Measurements from ENCODE around the gene TEC. TPM values are rescaled to one million over a fixed set of nuclear protein-coding genes. Genes with fewer than 3 reads are reported as not detected.
A peak's percentile ranks its signal among the peaks of the same experiment; 100 is the strongest.

Gene TEC
- total RNA-seq, 2 experiments from 2014 or later = 3.6 to 4.2 TPM

DNA sequence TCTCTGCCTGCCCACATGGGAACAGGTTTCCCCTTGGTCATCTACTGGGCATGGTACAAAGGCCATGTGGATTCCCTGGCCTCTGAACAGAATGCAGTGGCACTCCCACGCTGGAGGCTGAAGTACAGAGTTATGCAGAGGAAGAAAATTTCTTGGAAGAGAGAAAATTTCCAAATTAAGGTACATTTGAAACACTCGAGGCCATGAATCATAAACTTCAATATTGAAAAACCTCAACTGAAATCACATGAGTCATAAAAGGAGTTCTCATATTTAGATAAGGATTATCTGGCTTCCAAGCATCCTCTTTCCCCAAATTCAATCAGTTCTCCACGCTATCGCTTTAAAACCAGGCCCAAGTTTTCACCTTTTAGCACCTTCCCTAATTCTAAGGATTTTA lies 107.5 kb downstream of the TEC start:
- Mint-ChIP-seq H3K9me3 (peaks cover 3% of the 10 kb centered on the region), H3K27me3 (no peaks in the 10 kb centered on the region), H3K36me3 (ENCODE audit: low read depth) (peaks cover 20% of the 10 kb centered on the region), H3K27ac (no peak overlapping the region), H3K4me1 (ENCODE audit: low read depth) (peaks cover 29% of the 10 kb centered on the region), H3K4me3 (no peak overlapping the region)
- TF ChIP-seq, protein P1, sequence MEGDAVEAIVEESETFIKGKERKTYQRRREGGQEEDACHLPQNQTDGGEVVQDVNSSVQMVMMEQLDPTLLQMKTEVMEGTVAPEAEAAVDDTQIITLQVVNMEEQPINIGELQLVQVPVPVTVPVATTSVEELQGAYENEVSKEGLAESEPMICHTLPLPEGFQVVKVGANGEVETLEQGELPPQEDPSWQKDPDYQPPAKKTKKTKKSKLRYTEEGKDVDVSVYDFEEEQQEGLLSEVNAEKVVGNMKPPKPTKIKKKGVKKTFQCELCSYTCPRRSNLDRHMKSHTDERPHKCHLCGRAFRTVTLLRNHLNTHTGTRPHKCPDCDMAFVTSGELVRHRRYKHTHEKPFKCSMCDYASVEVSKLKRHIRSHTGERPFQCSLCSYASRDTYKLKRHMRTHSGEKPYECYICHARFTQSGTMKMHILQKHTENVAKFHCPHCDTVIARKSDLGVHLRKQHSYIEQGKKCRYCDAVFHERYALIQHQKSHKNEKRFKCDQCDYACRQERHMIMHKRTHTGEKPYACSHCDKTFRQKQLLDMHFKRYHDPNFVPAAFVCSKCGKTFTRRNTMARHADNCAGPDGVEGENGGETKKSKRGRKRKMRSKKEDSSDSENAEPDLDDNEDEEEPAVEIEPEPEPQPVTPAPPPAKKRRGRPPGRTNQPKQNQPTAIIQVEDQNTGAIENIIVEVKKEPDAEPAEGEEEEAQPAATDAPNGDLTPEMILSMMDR (IDR thresholded peaks at IDR 0.05) = no peak
- POLR2A ChIA-PET = no interaction called here
- CTCF ChIA-PET = no interaction called here
- ATAC-seq (peak; percentile 47), DNase-seq (no peak)
- intact Hi-C loops (cut with micrococcal nuclease) = no loop called here

DNA sequence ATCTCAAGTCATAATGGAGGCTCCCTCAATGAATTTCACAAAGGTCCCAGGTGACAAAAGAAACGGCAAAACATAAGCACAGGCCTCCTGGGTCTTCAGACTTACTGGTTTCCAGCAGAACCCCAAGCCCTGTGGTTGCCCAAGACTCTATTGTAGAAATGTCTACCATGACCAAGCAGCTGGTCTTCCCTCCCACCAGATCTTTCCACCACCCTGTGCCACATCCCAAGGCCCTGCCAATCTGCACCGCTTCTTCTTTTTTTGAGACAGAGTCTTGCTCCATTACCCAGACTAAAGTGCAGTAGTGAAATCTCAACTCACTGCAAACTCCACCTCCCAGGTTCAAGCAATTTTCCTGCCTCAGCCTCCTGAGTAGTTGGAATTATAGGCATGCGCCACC lies 112.4 kb downstream of the TEC start:
- intact Hi-C loops (cut with micrococcal nuclease) = no loop called here
- ATAC-seq (no peak), DNase-seq (no peak)
- H3K27ac Mint-ChIP-seq = no peak overlapping the region
- no peaks in the 10 kb centered on the region for H3K27me3 Mint-ChIP-seq
- H3K36me3 Mint-ChIP-seq (ENCODE audit: low read depth) = peaks cover 54% of the 10 kb centered on the region
- no peak overlapping the region for H3K4me3 Mint-ChIP-seq
- ChIA-PET CTCF (no interaction called here), POLR2A (no interaction called here)
- peaks cover 29% of the 10 kb centered on the region for H3K9me3 Mint-ChIP-seq
- peaks cover 15% of the 10 kb centered on the region for H3K4me1 Mint-ChIP-seq (ENCODE audit: low read depth)
- TF ChIP-seq, protein P1 (IDR thresholded peaks at IDR 0.05) = no peak

DNA sequence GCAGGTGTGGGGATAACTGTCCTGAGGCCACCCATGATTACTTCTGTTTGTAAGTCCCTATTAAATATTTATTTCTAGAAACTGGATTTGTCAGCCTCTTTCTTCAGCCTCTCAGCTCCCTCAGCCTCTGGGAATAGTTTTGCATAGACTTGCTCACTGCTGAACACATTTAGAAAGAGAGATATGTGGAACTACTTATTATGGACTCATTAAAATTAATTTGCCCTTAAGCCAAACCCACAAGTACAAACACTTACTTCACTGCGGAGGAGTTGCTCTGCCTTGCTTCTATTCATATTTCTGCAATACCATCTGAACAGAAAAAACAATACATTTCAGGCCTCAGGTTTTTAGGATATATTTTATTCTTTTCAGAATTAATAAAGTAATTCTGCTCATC lies 113.2 kb downstream of the TEC start:
- Mint-ChIP-seq H3K9me3 (peaks cover 29% of the 10 kb centered on the region), H3K36me3 (ENCODE audit: low read depth) (peaks cover 54% of the 10 kb centered on the region), H3K4me1 (ENCODE audit: low read depth) (peaks cover 7% of the 10 kb centered on the region), H3K4me3 (no peak overlapping the region), H3K27ac (no peak overlapping the region), H3K27me3 (no peaks in the 10 kb centered on the region)
- intact Hi-C loops (cut with micrococcal nuclease) = no loop called here
- DNase-seq = no peak
- ATAC-seq = no peak
- ChIA-PET POLR2A (no interaction called here), CTCF (interaction anchor here (1.6 kb wide), 1 partner anchor 16 kb away, joined by 3 read pairs; no protein-coding TSS in a partner anchor)
- TF ChIP-seq, protein P1 (IDR thresholded peaks at IDR 0.05) = no peak

DNA sequence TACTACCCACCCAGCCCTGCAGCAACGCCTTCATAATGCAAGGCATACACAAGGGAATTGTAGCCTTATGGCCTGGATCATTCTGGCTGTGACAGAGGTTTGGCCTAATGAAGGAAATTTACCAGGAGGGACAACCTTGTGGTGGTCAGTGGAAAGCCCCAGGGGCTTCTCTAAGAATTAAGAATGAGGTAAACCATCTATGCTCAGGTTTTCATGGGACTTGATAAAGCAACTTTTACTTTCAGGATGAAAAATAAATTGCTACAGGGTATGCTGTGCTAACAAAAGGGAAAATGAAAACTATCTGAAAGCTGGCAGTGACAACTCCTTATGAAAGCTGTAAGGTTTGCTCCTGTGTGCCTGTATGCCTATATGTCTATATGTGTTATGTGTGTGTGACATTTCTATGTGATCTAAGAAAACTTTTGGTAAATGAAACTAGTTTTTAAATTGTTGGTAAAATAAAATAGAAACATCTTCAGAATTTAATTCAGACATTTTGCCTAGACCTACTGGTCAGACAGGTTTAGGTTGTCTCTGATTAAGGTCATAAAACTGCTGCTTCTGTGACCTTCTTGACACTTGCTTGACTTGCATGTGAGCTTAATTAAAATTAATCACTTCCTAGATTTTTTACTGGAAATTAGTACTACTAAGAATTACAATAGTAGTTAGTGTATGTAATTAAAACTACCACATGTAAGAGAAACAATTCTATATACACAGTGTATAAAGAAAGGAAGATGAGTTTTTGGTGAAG lies 115.7 kb downstream of the TEC start:
- POLR2A ChIA-PET = interaction anchor here (1.4 kb wide), 1 partner anchor 26 kb away, joined by 4 read pairs; no protein-coding TSS in a partner anchor
- TF ChIP-seq, protein P1 (IDR thresholded peaks at IDR 0.05) = no peak
- Mint-ChIP-seq H3K4me3 (no peak overlapping the region), H3K27me3 (no peaks in the 10 kb centered on the region), H3K36me3 (ENCODE audit: low read depth) (peaks cover 49% of the 10 kb centered on the region), H3K9me3 (peaks cover 29% of the 10 kb centered on the region), H3K4me1 (ENCODE audit: low read depth) (no peaks in the 10 kb centered on the region), H3K27ac (no peak overlapping the region)
- intact Hi-C loops (cut with micrococcal nuclease) = no loop called here
- CTCF ChIA-PET = interaction anchor here (1.0 kb wide), 1 partner anchor 9 kb away, joined by 6 read pairs; no protein-coding TSS in a partner anchor
- no peak for DNase-seq
- peak; percentile 37 for ATAC-seq

DNA sequence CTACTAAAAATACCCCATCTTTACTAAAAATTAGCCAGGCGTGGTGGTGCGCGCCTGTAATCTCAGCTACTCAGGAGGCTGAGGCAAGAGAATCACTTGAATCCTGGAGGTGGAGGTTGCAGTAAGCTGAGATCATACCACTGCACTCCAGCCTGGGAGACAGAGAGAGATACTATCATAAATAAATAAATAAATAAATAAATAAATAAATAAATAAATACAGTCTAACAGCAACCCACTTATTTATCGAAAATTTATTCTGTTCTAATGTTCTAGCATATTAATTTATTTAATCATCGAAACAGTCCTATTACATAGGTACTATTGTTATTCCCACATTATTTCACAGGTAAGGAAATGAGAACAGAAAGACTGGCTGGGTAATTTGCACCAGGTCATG lies 117.4 kb downstream of the TEC start:
- CTCF ChIA-PET = no interaction called here
- Mint-ChIP-seq H3K9me3 (peaks cover 26% of the 10 kb centered on the region), H3K27me3 (no peaks in the 10 kb centered on the region), H3K4me1 (ENCODE audit: low read depth) (no peaks in the 10 kb centered on the region), H3K27ac (no peak overlapping the region), H3K36me3 (ENCODE audit: low read depth) (peaks cover 41% of the 10 kb centered on the region), H3K4me3 (no peak overlapping the region)
- DNase-seq (no peak), ATAC-seq (no peak)
- intact Hi-C loops (cut with micrococcal nuclease) = no loop called here
- POLR2A ChIA-PET = no interaction called here
- TF ChIP-seq, protein P1 (IDR thresholded peaks at IDR 0.05) = no peak
